KMS-11 (cell line): Measurements from ENCODE around the gene FRAS1.

ENCODE experiments used
- H2AFZ ChIP-seq: fragments of 200-600 bp; sonication (generic); 2 replicates; pipeline ENCODE4 v1.6.1; 2016; ENCODE audit warnings: antibody characterized with exemption, mixed run types, low read depth
- H3K27ac ChIP-seq: fragments of 200-600 bp; sonication (generic); 2 replicates; pipeline ENCODE4 v1.6.1; 2016; ENCODE audit warnings: mild to moderate bottlenecking, mixed run types
- H3K27me3 ChIP-seq: fragments of 200-600 bp; sonication (generic); 2 replicates; pipeline ENCODE4 v1.6.1; 2017; ENCODE audit warnings: mild to moderate bottlenecking, low read depth, mixed run types, moderate library complexity; ENCODE audit not compliant: insufficient read depth
- H3K36me3 ChIP-seq: fragments of 200-600 bp; sonication (generic); 2 replicates; pipeline ENCODE4 v1.6.1; 2017; ENCODE audit warnings: mild to moderate bottlenecking, mixed run types; ENCODE audit not compliant: insufficient read depth
- H3K4me1 ChIP-seq: fragments of 200-600 bp; sonication (generic); 2 replicates; pipeline ENCODE4 v1.6.1; 2016; ENCODE audit warnings: mild to moderate bottlenecking, low read depth, mixed run types; ENCODE audit not compliant: poor library complexity, severe bottlenecking
- H3K4me2 ChIP-seq: fragments of 200-600 bp; sonication (generic); 2 replicates; pipeline ENCODE4 v1.7.0; 2016; ENCODE audit warnings: mild to moderate bottlenecking, mixed run types
- H3K4me3 ChIP-seq: fragments of 200-600 bp; sonication (generic); IDR thresholded peaks from 2 replicates; pipeline ENCODE4 v1.6.1; 2017; ENCODE audit warnings: low read depth, low read length, mixed read lengths; ENCODE audit not compliant: insufficient read depth
- H3K79me2 ChIP-seq: fragments of 200-600 bp; sonication (generic); 2 replicates; pipeline ENCODE4 v1.6.1; 2016; ENCODE audit warnings: low read depth, mixed run types; ENCODE audit not compliant: insufficient read depth
- H3K9ac ChIP-seq: fragments of 200-600 bp; sonication (generic); 2 replicates; pipeline ENCODE4 v1.6.1; 2016; ENCODE audit warnings: mild to moderate bottlenecking, mixed run types
- H4K20me1 ChIP-seq: fragments of 200-600 bp; sonication (generic); 2 replicates; pipeline ENCODE4 v1.6.1; 2016; ENCODE audit warnings: mild to moderate bottlenecking, mixed run types; ENCODE audit not compliant: insufficient read depth
- CTCF ChIP-seq: fragments of 200-600 bp; sonication (generic); conservative IDR thresholded peaks from 2 replicates; pipeline ENCODE4 v1.6.1; 2017; ENCODE audit warnings: low read depth, mild to moderate bottlenecking, antibody characterized with exemption, low read length, moderate library complexity, mixed read lengths

The FRAS1 gene

DNA sequence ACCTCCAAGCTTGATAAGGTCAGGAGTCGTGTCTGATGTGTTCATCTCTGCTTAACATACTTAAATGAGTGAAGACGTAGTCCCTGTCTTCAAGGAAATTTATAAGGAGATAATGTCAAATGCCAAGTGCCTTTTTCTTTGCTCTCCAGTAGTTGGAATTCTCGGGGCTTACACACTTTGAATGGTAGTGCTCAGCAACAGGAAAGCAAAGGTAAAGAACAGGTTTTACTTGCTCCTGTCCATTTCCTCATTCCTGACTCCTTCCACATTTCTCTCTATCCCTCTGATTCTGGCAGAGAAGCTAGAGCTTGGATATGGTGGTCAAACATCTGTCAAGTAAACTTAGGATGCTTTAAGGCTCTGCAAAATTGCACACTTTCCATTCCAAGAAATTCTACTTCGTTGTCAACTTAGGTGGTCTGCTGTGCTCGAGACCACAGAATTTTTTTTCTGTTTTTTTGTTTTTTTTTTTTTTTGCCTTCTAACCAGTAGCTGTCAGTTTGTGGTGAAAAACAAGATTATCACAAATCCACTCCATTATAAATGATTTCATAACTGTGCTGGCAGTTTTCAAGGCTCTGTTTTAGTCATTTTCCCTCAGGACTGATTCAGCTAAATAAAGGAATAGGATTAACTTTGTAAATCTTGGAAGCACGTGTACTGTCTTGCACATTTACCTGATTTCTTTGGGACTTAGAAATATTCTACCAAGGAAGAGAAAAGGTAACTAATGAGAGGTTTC, 313.7 kb downstream of the FRAS1 start:
- Histone ChIP-seq H4K20me1 (no peaks in the 10 kb centered on the region), H3K9ac (no peak overlapping the region), H3K79me2 (no peaks in the 10 kb centered on the region), H3K4me2 (no peak overlapping the region), H3K36me3 (no peaks in the 10 kb centered on the region), H3K4me1 (no peaks in the 10 kb centered on the region), H3K27me3 (no peaks in the 10 kb centered on the region), H3K27ac (no peak overlapping the region), H3K4me3 (no peak overlapping the region), H2AFZ (no peak overlapping the region)
- TF ChIP-seq CTCF, result no peak

- Histone ChIP-seq H3K4me3 (no peak overlapping the region), H2AFZ (no peak overlapping the region), H3K4me2 (no peak overlapping the region), H3K36me3 (no peaks in the 10 kb centered on the region), H3K27ac (no peak overlapping the region), H3K9ac (no peak overlapping the region), H3K27me3 (no peaks in the 10 kb centered on the region), H4K20me1 (no peaks in the 10 kb centered on the region), H3K79me2 (no peaks in the 10 kb centered on the region), H3K4me1 (no peaks in the 10 kb centered on the region)
- no peak for TF ChIP-seq CTCF
Observed at GRCh38 chr4:78372355-78372988, 315.3 kb downstream of the FRAS1 start.

GRCh38 chr4:78377555-78377954, 320.4 kb downstream of the FRAS1 start:
- H3K36me3 ChIP-seq, result no peaks in the 10 kb centered on the region
- no peaks in the 10 kb centered on the region for H3K79me2 ChIP-seq
- TF ChIP-seq CTCF, result no peak

DNA sequence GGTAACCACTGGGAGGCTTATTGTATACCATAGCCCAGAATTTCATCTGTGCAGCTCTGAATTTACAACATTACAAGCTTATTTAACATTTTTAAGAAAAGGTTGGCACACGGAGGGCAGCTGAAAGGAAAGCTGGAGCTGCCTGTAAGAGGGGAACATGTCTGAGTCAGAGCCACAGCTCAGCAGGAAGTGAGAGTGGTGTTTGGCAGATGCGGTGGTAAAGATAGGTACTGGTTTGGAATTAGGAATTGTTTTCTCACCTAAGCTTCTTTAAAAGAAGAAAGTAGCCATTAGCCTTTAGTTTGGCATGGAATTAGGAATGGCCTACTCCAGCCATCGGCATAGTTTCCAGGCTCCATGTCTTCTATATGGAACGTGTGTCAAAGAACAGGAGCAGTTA, 321.9 kb downstream of the FRAS1 start:
- Histone ChIP-seq H3K4me1 (no peaks in the 10 kb centered on the region), H3K4me3 (no peak overlapping the region), H3K4me2 (no peak overlapping the region), H4K20me1 (no peaks in the 10 kb centered on the region), H3K79me2 (no peaks in the 10 kb centered on the region), H3K27ac (no peak overlapping the region), H3K36me3 (no peaks in the 10 kb centered on the region), H3K27me3 (no peaks in the 10 kb centered on the region), H3K9ac (no peak overlapping the region), H2AFZ (no peak overlapping the region)
- TF ChIP-seq CTCF, result no peak

More at GRCh38 chr4:78377555-78377954, 320.4 kb downstream of the FRAS1 start:
- no peak overlapping the region for H2AFZ ChIP-seq
- no peaks in the 10 kb centered on the region for H3K4me1 ChIP-seq
- no peak overlapping the region for H3K27ac ChIP-seq
- H3K4me3 ChIP-seq, result no peak overlapping the region
- H3K4me2 ChIP-seq, result no peak overlapping the region
- no peaks in the 10 kb centered on the region for H3K27me3 ChIP-seq
- no peak overlapping the region for H3K9ac ChIP-seq
- no peaks in the 10 kb centered on the region for H4K20me1 ChIP-seq
